ENCODE results near the gene CDK8.
"Not testable (repeated sequence)": the region's sequence is repeated elsewhere in the genome, so short reads cannot be mapped to it uniquely, and the experiment has no call there.

CDK8 gene

GRCh38 chr13:26310470-26310869 lies 56.5 kb downstream of the CDK8 start:
- H3K4me3 ChIP-seq (ENCODE audit: low read depth, low read length), result no peak overlapping the region
- TF ChIP-seq CTCF (IDR thresholded peaks at IDR 0.05; ENCODE audit: borderline replicate concordance, insufficient read depth, low read depth, low read length), result no peak

DNA sequence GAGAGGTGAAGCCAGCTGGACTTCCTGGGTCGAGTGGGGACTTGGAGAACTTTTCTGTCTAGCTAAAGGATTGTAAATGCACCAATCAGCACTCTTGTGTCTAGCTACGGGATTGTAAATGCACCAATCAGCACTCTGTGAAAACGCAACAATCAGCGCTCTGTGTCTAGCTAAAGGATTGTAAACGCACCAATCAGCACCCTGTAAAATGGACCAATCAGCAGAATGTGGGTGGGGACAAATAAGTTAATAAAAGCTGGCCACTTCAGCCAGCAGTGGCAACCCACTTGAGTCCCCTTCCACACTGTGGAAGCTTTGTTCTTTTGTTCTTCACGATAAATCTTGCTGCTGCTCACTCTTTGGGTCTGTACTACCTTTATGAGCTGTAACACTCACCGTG lies 58.1 kb downstream of the CDK8 start:
- H3K4me3 ChIP-seq (ENCODE audit: low read depth, low read length), result not testable (repeated sequence)

DNA sequence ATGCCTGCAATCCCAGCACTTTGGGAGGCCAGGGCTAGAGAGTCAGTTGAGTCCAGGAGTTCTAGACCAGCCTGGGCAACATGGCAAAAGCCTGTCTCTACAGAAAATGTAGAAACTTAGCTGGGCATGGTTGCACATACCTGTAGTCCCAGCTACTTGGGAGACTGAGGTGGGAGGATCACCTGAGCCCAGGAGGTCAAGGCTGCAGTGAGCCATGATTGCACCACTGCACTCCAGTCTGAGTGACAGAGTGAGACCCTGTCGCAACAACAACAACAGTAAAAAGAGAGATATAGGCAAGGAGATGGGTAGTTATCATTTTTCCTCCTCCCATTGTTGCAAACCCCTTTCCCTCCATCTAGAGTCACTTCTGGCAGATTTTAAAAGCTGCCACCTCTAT lies 62.2 kb downstream of the CDK8 start:
- H3K4me3 ChIP-seq (ENCODE audit: low read depth, low read length), result not testable (repeated sequence)

DNA sequence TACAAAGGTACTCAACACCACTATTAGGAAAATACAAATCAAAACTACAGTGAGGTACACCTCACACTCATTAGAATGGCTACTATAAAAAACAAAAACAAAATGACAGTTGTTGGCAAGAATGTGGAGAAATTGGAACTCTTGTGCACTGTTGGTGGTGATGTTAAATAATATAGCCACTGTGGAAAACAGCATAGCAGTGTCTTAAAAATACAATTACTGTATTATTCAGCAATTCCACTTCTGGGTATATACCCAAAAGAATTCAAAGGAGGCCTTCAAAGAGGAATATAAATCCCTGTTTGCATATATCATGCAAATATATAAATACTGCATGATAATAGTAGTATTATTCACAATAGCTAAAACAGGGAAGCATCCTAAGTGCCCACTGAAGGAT lies 66.8 kb downstream of the CDK8 start:
- no peak overlapping the region for H3K4me3 ChIP-seq (ENCODE audit: low read depth, low read length)
- TF ChIP-seq CTCF (IDR thresholded peaks at IDR 0.05; ENCODE audit: borderline replicate concordance, insufficient read depth, low read depth, low read length), result no peak

GRCh38 chr13:26323127-26323526 lies 69.2 kb downstream of the CDK8 start:
- no peak for TF ChIP-seq CTCF (IDR thresholded peaks at IDR 0.05; ENCODE audit: borderline replicate concordance, insufficient read depth, low read depth, low read length)
- H3K4me3 ChIP-seq (ENCODE audit: low read depth, low read length), result no peak overlapping the region

- no peak for TF ChIP-seq CTCF (IDR thresholded peaks at IDR 0.05; ENCODE audit: borderline replicate concordance, insufficient read depth, low read depth, low read length)
- H3K4me3 ChIP-seq (ENCODE audit: low read depth, low read length), result no peak overlapping the region
Measured at GRCh38 chr13:26323764-26324163, 69.8 kb downstream of the CDK8 start.

DNA sequence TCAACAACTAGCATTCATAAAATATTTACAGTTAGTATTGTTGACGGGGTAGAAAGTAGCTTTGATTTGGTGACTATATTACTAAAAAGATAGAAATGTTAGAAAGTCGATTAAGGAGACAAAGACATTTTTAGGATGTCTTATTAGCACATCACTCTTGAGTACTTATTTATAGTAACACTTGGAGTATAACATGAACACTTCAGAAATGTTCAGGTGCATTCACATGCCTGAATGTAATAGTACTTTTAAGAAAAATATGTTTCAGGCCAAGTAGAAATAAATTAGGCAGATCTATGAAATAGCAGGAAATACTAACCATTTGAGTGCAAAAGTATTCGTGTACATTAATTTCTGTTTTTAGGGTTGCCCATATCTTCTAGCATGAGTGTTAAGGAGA lies 70.4 kb downstream of the CDK8 start:
- no peak for TF ChIP-seq CTCF (IDR thresholded peaks at IDR 0.05; ENCODE audit: borderline replicate concordance, insufficient read depth, low read depth, low read length)
- no peak overlapping the region for H3K4me3 ChIP-seq (ENCODE audit: low read depth, low read length)

DNA sequence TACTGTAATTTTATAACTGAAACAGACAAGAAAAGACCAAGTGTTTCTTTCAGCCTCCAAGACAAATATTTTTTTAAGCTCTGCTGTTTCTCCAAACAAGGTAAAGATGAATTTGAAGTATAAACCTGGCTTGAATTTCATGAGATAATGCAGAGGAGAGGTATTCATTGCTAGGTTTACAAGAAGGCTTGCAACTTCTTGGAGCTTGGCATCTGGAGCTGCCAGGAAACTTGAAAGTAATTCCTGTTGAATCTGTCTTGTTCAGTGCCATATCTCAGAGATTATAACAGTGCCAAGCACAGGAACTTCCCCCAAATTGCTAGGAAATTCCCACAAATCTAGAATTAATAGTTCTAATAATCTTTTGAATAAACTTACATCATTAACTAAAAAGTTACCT lies 70.9 kb downstream of the CDK8 start:
- H3K4me3 ChIP-seq (ENCODE audit: low read depth, low read length), result no peak overlapping the region
- TF ChIP-seq CTCF (IDR thresholded peaks at IDR 0.05; ENCODE audit: borderline replicate concordance, insufficient read depth, low read depth, low read length), result no peak

All from GM12875 (cell line).